ENCODE measurements around the gene DUSP22.

Gene DUSP22

GRCh38 chr6:362924-363249, 70.6 kb downstream of the DUSP22 start:
- Histone ChIP-seq H3K27me3 (replicated peaks; ENCODE audit: insufficient read depth, low read length) (no peaks in the 10 kb centered on the region), H2AFZ (ENCODE audit: low read length) (no peak overlapping the region), H3K4me3 (ENCODE audit: low read length) (no peak overlapping the region), H4K20me1 (ENCODE audit: insufficient read depth, low read length) (no peaks in the 10 kb centered on the region), H3K27ac (ENCODE audit: low read length) (no peak overlapping the region), H3K4me2 (ENCODE audit: low read depth, low read length) (no peak overlapping the region), H3K36me3 (replicated peaks; ENCODE audit: insufficient read depth, low read length) (no peaks in the 10 kb centered on the region), H3K9me2 (replicated peaks; ENCODE audit: insufficient read depth, low read length) (no peaks in the 10 kb centered on the region), H3K4me1 (ENCODE audit: low read length) (no peaks in the 10 kb centered on the region), H3F3A (ENCODE audit: insufficient read depth, low read length) (no peaks in the 10 kb centered on the region), H3K9me3 (replicated peaks; ENCODE audit: insufficient read depth, low read length) (no peaks in the 10 kb centered on the region), H3K9ac (ENCODE audit: low read length) (no peak overlapping the region), H3K79me2 (ENCODE audit: low read length) (no peaks in the 10 kb centered on the region)
- TF ChIP-seq EZH2phosphoT487 (IDR thresholded peaks at IDR 0.05; ENCODE audit: low read length): no peak
- TF ChIP-seq EZH2 (optimal IDR thresholded peaks at IDR 0.05; ENCODE audit: low read depth, low read length): no peak
- TF ChIP-seq, protein P1, sequence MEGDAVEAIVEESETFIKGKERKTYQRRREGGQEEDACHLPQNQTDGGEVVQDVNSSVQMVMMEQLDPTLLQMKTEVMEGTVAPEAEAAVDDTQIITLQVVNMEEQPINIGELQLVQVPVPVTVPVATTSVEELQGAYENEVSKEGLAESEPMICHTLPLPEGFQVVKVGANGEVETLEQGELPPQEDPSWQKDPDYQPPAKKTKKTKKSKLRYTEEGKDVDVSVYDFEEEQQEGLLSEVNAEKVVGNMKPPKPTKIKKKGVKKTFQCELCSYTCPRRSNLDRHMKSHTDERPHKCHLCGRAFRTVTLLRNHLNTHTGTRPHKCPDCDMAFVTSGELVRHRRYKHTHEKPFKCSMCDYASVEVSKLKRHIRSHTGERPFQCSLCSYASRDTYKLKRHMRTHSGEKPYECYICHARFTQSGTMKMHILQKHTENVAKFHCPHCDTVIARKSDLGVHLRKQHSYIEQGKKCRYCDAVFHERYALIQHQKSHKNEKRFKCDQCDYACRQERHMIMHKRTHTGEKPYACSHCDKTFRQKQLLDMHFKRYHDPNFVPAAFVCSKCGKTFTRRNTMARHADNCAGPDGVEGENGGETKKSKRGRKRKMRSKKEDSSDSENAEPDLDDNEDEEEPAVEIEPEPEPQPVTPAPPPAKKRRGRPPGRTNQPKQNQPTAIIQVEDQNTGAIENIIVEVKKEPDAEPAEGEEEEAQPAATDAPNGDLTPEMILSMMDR (IDR thresholded peaks at IDR 0.05; ENCODE audit: low read length): no peak
- no peak for DNase-seq

DNA sequence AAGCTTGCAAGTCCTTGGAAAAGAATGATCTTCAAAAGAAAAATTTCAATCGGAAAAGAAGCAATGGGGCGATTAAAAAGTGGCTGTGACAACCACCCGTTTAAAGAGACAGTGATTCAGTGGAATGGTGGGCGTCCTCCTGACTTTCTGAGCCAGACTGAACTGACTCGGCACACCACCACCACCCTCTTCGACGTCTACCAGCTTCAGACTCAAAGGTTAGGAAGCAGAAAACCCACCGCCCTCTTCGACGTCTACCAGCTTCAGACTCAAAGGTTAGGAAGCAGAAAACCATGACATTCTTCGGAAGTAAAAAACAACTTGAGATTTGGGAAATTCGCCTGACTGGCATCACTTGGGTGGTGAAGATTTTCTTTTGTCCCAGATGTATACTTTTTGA, 71.0 kb downstream of the DUSP22 start:
- Histone ChIP-seq H3K79me2 (ENCODE audit: low read length) (no peaks in the 10 kb centered on the region), H3K9me2 (replicated peaks; ENCODE audit: insufficient read depth, low read length) (no peaks in the 10 kb centered on the region), H3K4me3 (ENCODE audit: low read length) (no peak overlapping the region), H3K27me3 (replicated peaks; ENCODE audit: insufficient read depth, low read length) (no peaks in the 10 kb centered on the region), H3F3A (ENCODE audit: insufficient read depth, low read length) (no peaks in the 10 kb centered on the region), H3K27ac (ENCODE audit: low read length) (no peak overlapping the region), H3K36me3 (replicated peaks; ENCODE audit: insufficient read depth, low read length) (no peaks in the 10 kb centered on the region), H3K4me2 (ENCODE audit: low read depth, low read length) (no peak overlapping the region), H3K4me1 (ENCODE audit: low read length) (no peaks in the 10 kb centered on the region), H3K9me3 (replicated peaks; ENCODE audit: insufficient read depth, low read length) (no peaks in the 10 kb centered on the region), H2AFZ (ENCODE audit: low read length) (no peak overlapping the region), H4K20me1 (ENCODE audit: insufficient read depth, low read length) (no peaks in the 10 kb centered on the region), H3K9ac (ENCODE audit: low read length) (no peak overlapping the region)
- TF ChIP-seq, protein P1 (IDR thresholded peaks at IDR 0.05; ENCODE audit: low read length): no peak
- TF ChIP-seq EZH2 (optimal IDR thresholded peaks at IDR 0.05; ENCODE audit: low read depth, low read length) (no peak), EZH2phosphoT487 (IDR thresholded peaks at IDR 0.05; ENCODE audit: low read length) (no peak)
- DNase-seq: no peak

DNA sequence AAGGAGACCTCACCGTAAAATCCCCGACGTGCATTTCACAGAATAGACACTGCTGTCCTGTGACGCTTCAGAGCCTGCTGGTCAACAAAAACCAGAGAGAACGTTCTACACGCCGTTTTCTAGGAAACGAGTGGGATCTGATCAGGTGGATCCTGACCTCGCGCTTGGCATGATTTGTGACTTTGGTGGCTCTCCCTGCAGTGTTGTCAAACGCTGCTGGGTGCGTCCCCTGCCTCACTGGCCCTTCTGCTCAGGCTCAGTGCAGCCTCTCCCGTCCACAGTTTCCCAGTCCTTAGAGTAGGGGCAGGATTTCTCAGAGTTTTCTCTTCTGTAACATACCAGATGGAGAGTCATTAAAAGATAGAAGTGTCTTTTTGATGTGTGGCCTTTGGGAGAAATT, 71.6 kb downstream of the DUSP22 start:
- Histone ChIP-seq H3K79me2 (ENCODE audit: low read length) (no peaks in the 10 kb centered on the region), H3K9me2 (replicated peaks; ENCODE audit: insufficient read depth, low read length) (no peaks in the 10 kb centered on the region), H3F3A (ENCODE audit: insufficient read depth, low read length) (no peaks in the 10 kb centered on the region), H3K9me3 (replicated peaks; ENCODE audit: insufficient read depth, low read length) (no peaks in the 10 kb centered on the region), H4K20me1 (ENCODE audit: insufficient read depth, low read length) (no peaks in the 10 kb centered on the region), H3K9ac (ENCODE audit: low read length) (no peak overlapping the region), H3K4me1 (ENCODE audit: low read length) (no peaks in the 10 kb centered on the region), H3K4me2 (ENCODE audit: low read depth, low read length) (no peak overlapping the region), H3K27me3 (replicated peaks; ENCODE audit: insufficient read depth, low read length) (no peaks in the 10 kb centered on the region), H3K27ac (ENCODE audit: low read length) (no peak overlapping the region), H3K4me3 (ENCODE audit: low read length) (no peak overlapping the region), H3K36me3 (replicated peaks; ENCODE audit: insufficient read depth, low read length) (no peaks in the 10 kb centered on the region), H2AFZ (ENCODE audit: low read length) (no peak overlapping the region)
- DNase-seq: no peak
- no peak for TF ChIP-seq EZH2phosphoT487 (IDR thresholded peaks at IDR 0.05; ENCODE audit: low read length)
- TF ChIP-seq, protein P1 (IDR thresholded peaks at IDR 0.05; ENCODE audit: low read length): no peak
- no peak for TF ChIP-seq EZH2 (optimal IDR thresholded peaks at IDR 0.05; ENCODE audit: low read depth, low read length)
